H1 (cell line): ENCODE measurements around the gene FBXO2. TPM values are rescaled to one million over a fixed set of nuclear protein-coding genes. Genes with fewer than 3 reads are reported as not detected.

Experiments
- CTCF ChIA-PET: fragments of 300-600 bp; sonication (Branson Sonifier 250); formaldehyde crosslinking; loops from one replicate; lab custom pipeline; 2021; ENCODE audit not compliant: partially characterized antibody; lab: Charles Lee
- POLR2A ChIA-PET: fragments of 300-600 bp; sonication (Branson Sonifier 250); formaldehyde crosslinking; loops from one replicate; lab custom pipeline; 2021; ENCODE audit warnings: inconsistent platforms; ENCODE audit not compliant: partially characterized antibody; lab: Charles Lee
- DNase-seq, 2 experiments: peaks; one replicate each; pipeline versions ENCODE4 v3.0.0 to v3.0.0-alpha.2; 2010 to 2022; ENCODE audit warnings: low spot score in 2 of 2, low read depth in 1 of 2, mixed read lengths in 1 of 2
- FAIRE-seq: peaks from 2 replicates; lab custom pipeline; 2011; peaks lifted over from hg19 to GRCh38; lab: Jason Lieb, UNC
- H2AFZ ChIP-seq: 2 replicates; pipeline ENCODE4 v1.8.1; 2012; ENCODE audit warnings: low read length, inconsistent platforms
- H2AK5ac ChIP-seq: 2 replicates; pipeline ENCODE4 v1.6.1; 2013; ENCODE audit warnings: low read depth, low read length
- H2BK120ac ChIP-seq: replicated peaks from 2 replicates; pipeline ENCODE3; 2013; ENCODE audit warnings: low read depth, low read length, inconsistent platforms
- H2BK12ac ChIP-seq: 2 replicates; pipeline ENCODE4 v1.6.1; 2013; ENCODE audit warnings: low read depth, low read length
- H2BK15ac ChIP-seq: 2 replicates; pipeline ENCODE4 v1.6.1; 2013; ENCODE audit warnings: low read length
- H2BK20ac ChIP-seq: 2 replicates; pipeline ENCODE4 v1.6.1; 2013; ENCODE audit warnings: low read length
- H2BK5ac ChIP-seq: 2 replicates; pipeline ENCODE4 v1.6.1; 2013; ENCODE audit warnings: low read depth, low read length
- H3K14ac ChIP-seq: 2 replicates; pipeline ENCODE4 v1.6.1; 2013; ENCODE audit warnings: inconsistent platforms; ENCODE audit not compliant: insufficient read length
- H3K18ac ChIP-seq: 2 replicates; pipeline ENCODE4 v1.6.1; 2013; ENCODE audit warnings: low read length; ENCODE audit errors: extremely low read depth
- H3K23ac ChIP-seq: 2 replicates; pipeline ENCODE4 v1.6.1; 2013; ENCODE audit warnings: inconsistent platforms; ENCODE audit not compliant: insufficient read length
- H3K23me2 ChIP-seq: 2 replicates; pipeline ENCODE4 v1.6.1; 2013; ENCODE audit warnings: low read depth, low read length
- H3K27ac ChIP-seq: 2 replicates; pipeline ENCODE4 v1.6.1; 2011; ENCODE audit warnings: low read depth, low read length, inconsistent platforms
- H3K27me3 ChIP-seq, 4 experiments: replicated peaks in 1 of 4; 1 replicate in 1 of 4; 2 replicates in 3 of 4; pipeline versions ENCODE4 v1.6.1 to v1.8.1; 2011 to 2013; ENCODE audit warnings: low read length in 3 of 4, mild to moderate bottlenecking in 3 of 4, inconsistent platforms in 2 of 4, mixed read lengths in 2 of 4, moderate library complexity in 1 of 4; ENCODE audit not compliant: control insufficient read depth in 3 of 4, insufficient read depth in 3 of 4; ENCODE audit errors: extremely low read depth in 1 of 4
- H3K36me3 ChIP-seq, 4 experiments: 2 replicates each; pipeline versions ENCODE4 v1.6.1 to v1.8.1; 2011 to 2013; ENCODE audit warnings: mild to moderate bottlenecking in 4 of 4, low read length in 3 of 4, moderate library complexity in 2 of 4, control low read depth in 1 of 4, inconsistent platforms in 1 of 4; ENCODE audit not compliant: insufficient read depth in 4 of 4, control insufficient read depth in 2 of 4
- H3K4ac ChIP-seq: replicated peaks from 2 replicates; pipeline ENCODE3; 2013; ENCODE audit warnings: low read length, low read depth, mixed read lengths, inconsistent platforms; ENCODE audit not compliant: insufficient read length
- H3K4me1 ChIP-seq, 4 experiments: replicated peaks in 1 of 4; 1 replicate in 1 of 4; 2 replicates in 3 of 4; pipeline versions ENCODE4 v1.6.1 to v1.8.1; 2011 to 2013; ENCODE audit warnings: low read length in 3 of 4, inconsistent platforms in 2 of 4, mixed read lengths in 1 of 4; ENCODE audit not compliant: insufficient read depth in 4 of 4, control insufficient read depth in 3 of 4
- H3K4me2 ChIP-seq, 2 experiments: 2 replicates each; pipeline versions ENCODE4 v1.6.1 to v1.8.1; 2011 to 2013; ENCODE audit warnings: low read depth in 2 of 2, low read length in 2 of 2, control low read depth in 1 of 2, inconsistent platforms in 1 of 2, mild to moderate bottlenecking in 1 of 2; ENCODE audit not compliant: insufficient read depth in 1 of 2
- H3K4me3 ChIP-seq, 4 experiments: fragments of 200-600, 300-600 bp in 1 of 4; sonication (generic), shearing (Covaris generic), sonication (Bioruptor Twin) in 1 of 4; 2 replicates each; pipeline versions ENCODE4 v1.5.1 to v1.8.1; 2011 to 2016; ENCODE audit warnings: low read length in 4 of 4, low read depth in 3 of 4, control low read depth in 2 of 4, inconsistent platforms in 2 of 4, mild to moderate bottlenecking in 2 of 4, mixed read lengths in 1 of 4, moderate library complexity in 1 of 4; ENCODE audit not compliant: insufficient read depth in 2 of 4; ENCODE audit errors: extremely low read depth in 1 of 4
- H3K56ac ChIP-seq: replicated peaks from 2 replicates; pipeline ENCODE3; 2013; ENCODE audit warnings: low read depth, mild to moderate bottlenecking, mixed read lengths, low read length, inconsistent platforms; ENCODE audit not compliant: insufficient read length
- H3K79me1 ChIP-seq: 2 replicates; pipeline ENCODE4 v1.6.1; 2013; ENCODE audit warnings: low read depth, low read length, control low read depth
- H3K79me2 ChIP-seq, 2 experiments: 2 replicates each; pipeline versions ENCODE4 v1.6.1 to v1.8.1; 2012 to 2013; ENCODE audit warnings: low read length in 2 of 2, mild to moderate bottlenecking in 2 of 2, inconsistent platforms in 1 of 2; ENCODE audit not compliant: insufficient read depth in 2 of 2, control insufficient read depth in 1 of 2
- H3K9ac ChIP-seq, 4 experiments: replicated peaks in 1 of 4; 1 replicate in 1 of 4; 2 replicates in 3 of 4; pipeline versions ENCODE4 v1.6.1 to v1.8.1; 2011 to 2013; ENCODE audit warnings: low read depth in 3 of 4, low read length in 3 of 4, control low read depth in 2 of 4, mild to moderate bottlenecking in 2 of 4, moderate library complexity in 2 of 4, inconsistent platforms in 1 of 4; ENCODE audit errors: extremely low read depth in 1 of 4
- H3K9me3 ChIP-seq, 2 experiments: 2 replicates each; pipeline versions ENCODE4 v1.6.1 to v1.8.1; 2012 to 2013; ENCODE audit warnings: mild to moderate bottlenecking in 2 of 2, moderate library complexity in 2 of 2, control low read depth in 1 of 2, inconsistent platforms in 1 of 2, low read depth in 1 of 2, low read length in 1 of 2, mixed read lengths in 1 of 2; ENCODE audit not compliant: insufficient read depth in 2 of 2
- H4K20me1 ChIP-seq, 2 experiments: replicated peaks in 1 of 2; 2 replicates each; pipeline versions ENCODE3 to v1.8.1; 2011 to 2013; ENCODE audit warnings: inconsistent platforms in 2 of 2, low read length in 2 of 2, mild to moderate bottlenecking in 1 of 2; ENCODE audit not compliant: insufficient read depth in 2 of 2, control insufficient read depth in 1 of 2
- H4K5ac ChIP-seq: 2 replicates; pipeline ENCODE4 v1.6.1; 2013; ENCODE audit warnings: low read length, low read depth, mixed read lengths, inconsistent platforms; ENCODE audit not compliant: insufficient read length
- H4K8ac ChIP-seq: 2 replicates; pipeline ENCODE4 v1.8.0; 2013; ENCODE audit warnings: mild to moderate bottlenecking, moderate library complexity, low read length, inconsistent platforms; ENCODE audit not compliant: insufficient read depth; ENCODE audit errors: extremely low read depth
- H4K91ac ChIP-seq: replicated peaks from 2 replicates; pipeline ENCODE3; 2013; ENCODE audit warnings: low read length, mixed read lengths, inconsistent platforms; ENCODE audit not compliant: insufficient read length
- BACH1 ChIP-seq: IDR thresholded peaks from 2 replicates; pipeline ENCODE4 v1.6.1; 2012; ENCODE audit warnings: low read length, improper control_type of control experiment
- CBX5 ChIP-seq: fragments of 300-800, 300-1000 bp; sonication (generic); IDR thresholded peaks from 2 replicates; pipeline ENCODE4 v1.7.1; 2016; ENCODE audit warnings: antibody characterized with exemption, low read length, low read depth
- CEBPB ChIP-seq: IDR thresholded peaks from 2 replicates; pipeline ENCODE4 v1.6.1; 2012; ENCODE audit warnings: low read depth, low read length
- HDAC6 ChIP-seq: IDR thresholded peaks from one replicate; pipeline ENCODE4 v1.7.1; 2012; ENCODE audit warnings: low read depth, mild to moderate bottlenecking, inconsistent platforms, low read length, moderate library complexity
- KDM4A ChIP-seq: IDR thresholded peaks from one replicate; pipeline ENCODE4 v1.7.1; 2012; ENCODE audit warnings: low read depth, mild to moderate bottlenecking, moderate library complexity, low read length, inconsistent platforms; ENCODE audit not compliant: severe bottlenecking
- NANOG ChIP-seq: IDR thresholded peaks from 2 replicates; pipeline ENCODE4 v1.6.1; 2011; ENCODE audit warnings: low read length, low read depth, mild to moderate bottlenecking, inconsistent platforms; ENCODE audit not compliant: insufficient read depth, poor library complexity, severe bottlenecking
- PHF8 ChIP-seq: fragments of 200-600 bp; sonication (generic); conservative IDR thresholded peaks from 2 replicates; pipeline ENCODE4 v1.7.1; 2012; ENCODE audit warnings: low read depth, mild to moderate bottlenecking, inconsistent platforms, low read length, moderate library complexity
- POLR2A ChIP-seq, 2 experiments: IDR thresholded peaks; 1 replicate in 1 of 2; 2 replicates in 1 of 2; pipeline ENCODE4 v1.6.1; 2011; ENCODE audit warnings: low read depth in 2 of 2, low read length in 2 of 2, mild to moderate bottlenecking in 2 of 2; ENCODE audit errors: control extremely low read depth in 1 of 2
- POLR2AphosphoS5 ChIP-seq: IDR thresholded peaks from 2 replicates; pipeline ENCODE4 v1.6.1; 2011; ENCODE audit warnings: low read depth, low read length
- SIN3A ChIP-seq, 2 experiments: IDR thresholded peaks in 1 of 2; conservative IDR thresholded peaks in 1 of 2; 2 replicates each; pipeline ENCODE4 v1.6.1; 2011 to 2012; ENCODE audit warnings: low read length in 2 of 2, improper control_type of control experiment in 1 of 2, low read depth in 1 of 2, mild to moderate bottlenecking in 1 of 2
- TAF1 ChIP-seq: IDR thresholded peaks from 2 replicates; pipeline ENCODE4 v1.6.1; 2011; ENCODE audit warnings: mild to moderate bottlenecking, low read depth, low read length
- TAF7 ChIP-seq: optimal IDR thresholded peaks from 2 replicates; pipeline ENCODE3; 2011; ENCODE audit warnings: low read depth, mild to moderate bottlenecking, inconsistent platforms, low read length, moderate library complexity, borderline replicate concordance
- WGBS, 2 experiments: shearing (Covaris generic) in 1 of 2; methylation state at CpG; one replicate each; pipeline versions ENCODE4 v1.1.6 to v1.1.7; 2013 to 2015; ENCODE audit warnings: low lambda C conversion rate in 2 of 2, mixed read lengths in 2 of 2, inconsistent platforms in 1 of 2, low coverage in 1 of 2, missing lambda C conversion rate in 1 of 2; ENCODE audit not compliant: insufficient replicate concordance in 2 of 2, insufficient coverage in 1 of 2, insufficient read length in 1 of 2; ENCODE audit errors: extremely low coverage in 1 of 2, missing lambda C conversion rate in 1 of 2; 5-methylcytosine and 5-hydroxymethylcytosine counted together
- polyA plus RNA-seq, 7 experiments: library from polyadenylated mRNA; depleted of rRNA in 3 of 7; stranded (reverse) in 5 of 7; unstranded in 2 of 7; fragments of >200 nt in 5 of 7; fragments of 200-250 nt in 2 of 7; gene quantifications; 1 replicate in 5 of 7; 2 replicates in 1 of 7; 4 replicates in 1 of 7; pipeline versions ENCODE4 v1.2.1 to v1.2.3, GENCODE V29; 2011 to 2013; ENCODE audit warnings: missing spikeins in 2 of 7, mixed read lengths in 2 of 7
- total RNA-seq: library from RNA; stranded (reverse); fragmentation: NEBNext Ultra II Directional; extraction: Animal tissue kit (Norgen Biotek cat#: 25700); gene quantifications from 2 replicates; pipeline ENCODE4 v1.2.1, GENCODE V29; 2021

The FBXO2 gene
- total and polyA plus RNA-seq, 2 of the 8 experiments (the other 6 are each of a cell fraction or from before 2014, with no cell fraction given) = 51.3 to 57.9 TPM

GRCh38 chr1:11691302-11691914 lies 37.2 kb upstream of the FBXO2 start, which contains the start of gene DRAXIN:
Gene DRAXIN, plus strand, starts transcription at chr1:11691710. Its CDS starts 14,549 bp downstream, at chr1:11706259.
- Histone ChIP-seq H2AK5ac (peak within 1 kb of the TSS; percentile 99), H3K14ac (peak within 1 kb of the TSS; percentile 70), H4K5ac (peak within 1 kb of the TSS; percentile 98), H3K36me3 (peaks cover 0 to 9% (median 0%) of the 10 kb centered on the region in 4 experiments; a peak in 1 of 8 replicates), H2BK15ac (peak within 1 kb of the TSS; percentile 99; the same call in 1 of the 2 replicates), H3K4me1 (peaks cover 11 to 37% (median 27%) of the 10 kb centered on the region in 4 experiments), H3K9me3 (no peaks in the 10 kb centered on the region), H2BK12ac (peak within 1 kb of the TSS; percentile 100), H3K23ac (no peak within 1 kb of the TSS), H2BK20ac (peak within 1 kb of the TSS; percentile 80; the same call in 1 of the 2 replicates), H3K4me3 (peak within 1 kb of the TSS; percentile 75 to 99 (median 82)), H3K4ac (peak within 1 kb of the TSS; percentile 98), H3K27me3 (peaks cover 0 to 2% (median 0%) of the 10 kb centered on the region in 4 experiments; a peak in 2 of 7 replicates), H3K79me2 (peaks cover 15 to 72% of the 10 kb centered on the region in 2 experiments), H3K79me1 (peaks cover 25% of the 10 kb centered on the region), H4K20me1 (peaks cover 0 to 7% of the 10 kb centered on the region in 2 experiments), H3K4me2 (peak within 1 kb of the TSS; percentile 96 to 99), H3K18ac (peak within 1 kb of the TSS; percentile 99), H3K9ac (peak within 1 kb of the TSS; percentile 89 to 99 (median 96)), H2BK5ac (peak within 1 kb of the TSS; percentile 100), H2BK120ac (peak within 1 kb of the TSS; percentile 94), H3K23me2 (peaks cover 23% of the 10 kb centered on the region), H2AFZ (no peak within 1 kb of the TSS), H3K27ac (peak within 1 kb of the TSS; percentile 97), H3K56ac (peak within 1 kb of the TSS; percentile 90), H4K8ac (peak within 1 kb of the TSS; percentile 99), H4K91ac (peak within 1 kb of the TSS; percentile 96)
- 1% methylated on average over 25 of the region's 78 CpGs; no CpG with 5 or more reads in 1 of the 2 experiments for WGBS, 2 experiments
- ChIA-PET POLR2A (interaction anchor here (0.8 to 32.0 kb wide), 15 partner anchors 8 to 219 kb away, joined by 3 to 1025 read pairs (median 7); partner anchors contain the start of genes AGTRAP, FBXO44, FBXO6 and MAD2L2), CTCF (interaction anchor here (1.1 to 21.6 kb wide), 8 partner anchors 9 to 39 kb away, joined by 3 to 266 read pairs (median 6); partner anchors contain the start of gene MAD2L2)
- peak in 1 of 2 experiments; percentile 84 for DNase-seq
- no peak for FAIRE-seq
- TF ChIP-seq HDAC6 = peak; percentile 11
- 0 out of 4 replicates have a peak, but pooled peaks of 1 of the 2 experiments have one; percentile 16 for TF ChIP-seq SIN3A (conservative IDR thresholded peaks at IDR 0.05 in 1 of 2, IDR thresholded peaks at IDR 0.05 in 1 of 2; ENCODE audit: low read depth in 1 of 2, low read length in 2 of 2)
- TF ChIP-seq POLR2AphosphoS5 = 0 out of 2 replicates have a peak, but pooled peaks have one; percentile 16
- TF ChIP-seq KDM4A = peak; percentile 26
- no peak for TF ChIP-seq NANOG
- peak; percentile 85 for TF ChIP-seq TAF1
- no peak for TF ChIP-seq CEBPB
- peak; percentile 72 to 87; a peak in 2 of 3 replicates for TF ChIP-seq POLR2A (IDR thresholded peaks at IDR 0.05; ENCODE audit: control extremely low read depth in 1 of 2, low read depth in 2 of 2, low read length in 2 of 2)
- peak; percentile 61 for TF ChIP-seq TAF7
- TF ChIP-seq BACH1 = no peak
- TF ChIP-seq CBX5 = no peak
- TF ChIP-seq PHF8 = peak; percentile 78
